ENCODE results near the gene SLC16A2.

DNA sequence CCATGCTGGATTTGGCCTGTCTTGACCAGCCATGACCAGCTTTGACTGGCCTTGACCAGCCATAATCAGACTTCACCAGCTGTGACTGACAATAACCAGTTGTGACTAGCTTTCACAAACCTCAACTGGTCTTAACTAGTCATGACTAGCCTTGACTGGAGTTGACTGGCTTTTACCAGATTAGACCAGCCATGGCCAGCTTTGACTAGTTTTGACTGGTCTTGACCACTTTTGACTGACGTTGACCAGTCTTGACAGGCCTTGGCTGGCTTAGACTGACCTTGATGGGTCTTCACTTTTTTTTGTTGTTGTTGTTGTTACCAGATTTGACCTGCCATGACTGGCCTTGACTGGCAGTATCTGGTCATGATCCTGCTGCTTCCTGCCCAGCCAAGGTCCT, 125.7 kb downstream of the SLC16A2 start:
- TF ChIP-seq SP1 (IDR thresholded peaks at IDR 0.05) (no peak), ARNT (IDR thresholded peaks at IDR 0.05) (no peak)

Data from HEK293T (cell line).